ENCODE results near the gene TAF5L.
A peak's percentile ranks its signal among the peaks of the same experiment; 100 is the strongest.
"Not testable (repeated sequence)": the region's sequence is repeated elsewhere in the genome, so short reads cannot be mapped to it uniquely, and the experiment has no call there.

TAF5L gene

DNA sequence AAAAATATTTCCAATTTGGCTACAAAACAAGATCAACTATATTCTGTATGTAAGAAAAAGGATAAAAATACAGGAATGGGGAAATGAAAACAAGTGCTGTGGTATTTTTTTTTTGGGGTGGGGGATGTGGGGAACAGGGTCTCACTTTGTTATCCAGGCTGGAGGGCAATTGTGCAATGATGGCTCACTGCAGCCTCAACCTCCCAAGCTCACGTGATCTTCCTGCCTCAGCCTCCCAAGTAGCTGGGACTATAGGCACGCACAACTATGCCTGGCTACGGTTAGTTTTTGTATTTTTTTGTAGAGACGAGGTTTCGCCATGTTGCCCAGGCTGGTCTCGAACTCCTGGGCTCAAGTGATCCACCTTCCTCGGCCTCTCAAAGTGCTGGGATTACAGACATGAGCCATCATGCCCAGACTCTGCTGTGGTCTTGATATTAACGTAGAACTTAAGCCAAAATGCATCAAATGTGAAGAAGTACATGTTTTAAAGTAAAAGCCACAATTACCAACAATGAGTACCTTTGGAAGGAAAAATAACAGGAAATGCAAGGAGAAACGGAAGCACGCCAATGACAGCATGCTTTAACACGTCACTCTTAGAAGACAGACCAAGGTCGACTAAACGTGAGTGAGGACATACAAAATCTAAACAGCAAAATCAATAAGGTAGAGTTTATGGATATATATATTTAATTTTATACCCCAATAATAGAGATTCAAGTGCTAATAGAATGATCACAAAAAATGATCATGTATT, 58.6 kb downstream of the TAF5L start:
- H3K27ac ChIP-seq (ENCODE audit: low read length): no peak overlapping the region
- H3K27me3 ChIP-seq (ENCODE audit: control insufficient read depth in 1 of 2, insufficient read depth in 2 of 2, low read length in 2 of 2): no peaks in the 10 kb centered on the region
- peaks cover 7% of the 10 kb centered on the region for H3K4me1 ChIP-seq (ENCODE audit: control insufficient read depth, insufficient read depth, low read length)
- no peaks in the 10 kb centered on the region for H3K36me3 ChIP-seq (ENCODE audit: control insufficient read depth in 2 of 2, insufficient read depth in 2 of 2, low read length in 2 of 2)
- no peak overlapping the region for H3K9ac ChIP-seq (ENCODE audit: low read length in 2 of 2)
- no peaks in the 10 kb centered on the region for H3K9me3 ChIP-seq (ENCODE audit: control insufficient read depth in 2 of 2, low read length in 2 of 2)
- no peak overlapping the region for H3K4me3 ChIP-seq (ENCODE audit: low read length in 2 of 2)

DNA sequence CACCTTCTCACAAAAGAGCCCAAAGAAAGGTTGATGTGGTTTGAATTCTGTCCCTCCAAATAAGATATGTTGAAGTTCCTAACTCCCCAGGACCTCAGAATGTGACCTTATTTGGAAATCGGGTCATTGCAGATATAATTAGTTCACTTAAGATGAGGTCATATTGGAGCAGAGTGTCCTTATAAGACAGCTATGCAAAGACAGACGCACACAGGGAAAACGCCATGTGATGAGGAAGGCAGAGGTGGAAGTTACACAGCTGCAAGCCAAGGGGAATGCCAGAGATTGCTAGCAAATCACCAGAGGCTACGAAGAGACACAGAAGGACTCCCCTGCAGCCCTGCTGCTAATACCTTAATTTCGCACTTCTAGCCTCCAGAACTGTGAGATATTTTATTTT, 62.2 kb downstream of the TAF5L start:
- no peaks in the 10 kb centered on the region for H3K9me3 ChIP-seq (ENCODE audit: control insufficient read depth in 2 of 2, low read length in 2 of 2)
- H3K4me3 ChIP-seq (ENCODE audit: low read length in 2 of 2): peak overlapping the region in 1 of 2 donors; percentile 58
- peaks cover 11% of the 10 kb centered on the region for H3K4me1 ChIP-seq (ENCODE audit: control insufficient read depth, insufficient read depth, low read length)
- H3K9ac ChIP-seq (ENCODE audit: low read length in 2 of 2): peak overlapping the region; percentile 84 to 85
- peak overlapping the region; percentile 98 for H3K27ac ChIP-seq (ENCODE audit: low read length)
- H3K27me3 ChIP-seq (ENCODE audit: control insufficient read depth in 1 of 2, insufficient read depth in 2 of 2, low read length in 2 of 2): no peaks in the 10 kb centered on the region
- H3K36me3 ChIP-seq (ENCODE audit: control insufficient read depth in 2 of 2, insufficient read depth in 2 of 2, low read length in 2 of 2): no peaks in the 10 kb centered on the region

DNA sequence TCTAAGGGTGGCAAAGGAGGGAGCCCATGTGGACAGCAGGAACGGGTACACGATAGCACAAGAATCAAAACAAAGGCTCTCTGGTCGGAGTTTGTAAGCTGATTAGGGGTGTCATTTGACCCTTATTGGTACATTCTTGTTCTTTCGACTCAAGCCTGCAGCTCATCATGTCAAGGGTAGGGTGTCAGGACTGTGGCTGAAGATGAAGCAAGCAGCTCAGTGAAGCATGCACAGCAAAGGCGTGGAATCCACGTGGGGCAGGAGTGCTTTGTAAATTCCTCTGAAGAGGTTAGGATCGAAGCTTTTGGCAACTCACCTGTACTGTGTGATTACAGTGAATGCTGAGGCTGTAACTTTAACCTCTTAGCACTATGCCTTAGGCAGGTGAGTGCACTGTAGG, 62.7 kb downstream of the TAF5L start:
- Histone ChIP-seq H3K27ac (ENCODE audit: low read length) (peak overlapping the region; percentile 98), H3K4me1 (ENCODE audit: control insufficient read depth, insufficient read depth, low read length) (peaks cover 11% of the 10 kb centered on the region), H3K36me3 (ENCODE audit: control insufficient read depth in 2 of 2, insufficient read depth in 2 of 2, low read length in 2 of 2) (no peaks in the 10 kb centered on the region), H3K9me3 (ENCODE audit: control insufficient read depth in 2 of 2, low read length in 2 of 2) (no peaks in the 10 kb centered on the region), H3K4me3 (ENCODE audit: low read length in 2 of 2) (peak overlapping the region in 1 of 2 donors; percentile 58), H3K9ac (ENCODE audit: low read length in 2 of 2) (peak overlapping the region; percentile 84 to 85), H3K27me3 (ENCODE audit: control insufficient read depth in 1 of 2, insufficient read depth in 2 of 2, low read length in 2 of 2) (no peaks in the 10 kb centered on the region)

DNA sequence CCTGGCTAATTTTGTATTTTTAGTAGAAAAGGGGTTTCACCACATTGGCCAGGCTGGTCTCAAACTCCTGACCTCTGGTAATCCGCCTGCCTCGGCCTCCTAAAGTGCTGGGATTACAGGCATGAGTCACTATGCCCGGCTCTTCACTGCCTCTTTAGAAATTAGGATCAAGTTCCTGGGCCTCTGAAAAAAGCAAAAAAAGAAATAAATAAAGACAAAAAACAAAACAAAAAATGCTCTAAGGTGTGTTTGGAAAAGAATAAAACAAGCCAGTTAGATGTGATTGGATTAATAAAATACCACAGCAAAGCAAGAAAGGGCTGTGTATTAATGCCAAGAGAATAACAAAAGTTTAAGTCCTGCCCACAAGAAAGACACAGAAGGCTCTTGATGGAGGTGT, 63.2 kb downstream of the TAF5L start:
- H3K4me3 ChIP-seq (ENCODE audit: low read length in 2 of 2): no peak overlapping the region
- no peaks in the 10 kb centered on the region for H3K27me3 ChIP-seq (ENCODE audit: control insufficient read depth in 1 of 2, insufficient read depth in 2 of 2, low read length in 2 of 2)
- no peaks in the 10 kb centered on the region for H3K9me3 ChIP-seq (ENCODE audit: control insufficient read depth in 2 of 2, low read length in 2 of 2)
- peak overlapping the region; percentile 84 to 85 for H3K9ac ChIP-seq (ENCODE audit: low read length in 2 of 2)
- H3K4me1 ChIP-seq (ENCODE audit: control insufficient read depth, insufficient read depth, low read length): peaks cover 11% of the 10 kb centered on the region
- H3K27ac ChIP-seq (ENCODE audit: low read length): peak overlapping the region; percentile 98
- H3K36me3 ChIP-seq (ENCODE audit: control insufficient read depth in 2 of 2, insufficient read depth in 2 of 2, low read length in 2 of 2): no peaks in the 10 kb centered on the region

DNA sequence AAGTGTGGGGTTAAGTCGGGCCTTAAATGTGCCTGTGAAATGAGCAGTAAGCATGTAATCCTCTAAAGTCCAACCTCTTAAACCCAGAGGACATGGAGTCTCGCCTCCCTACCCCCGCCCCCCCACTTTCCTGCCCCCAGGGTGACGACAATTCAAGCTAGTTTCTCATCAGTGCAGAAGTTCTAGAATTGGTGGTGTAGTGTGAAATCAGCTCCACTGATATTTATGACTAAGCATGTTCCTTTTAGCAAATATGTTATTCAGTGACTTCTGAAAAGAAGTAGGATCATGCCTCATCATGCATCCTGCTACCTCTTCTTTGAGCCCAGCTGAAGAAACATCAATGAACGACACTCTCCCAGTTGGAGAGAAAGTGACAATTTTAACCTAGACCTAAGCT, 64.8 kb downstream of the TAF5L start:
- H3K27me3 ChIP-seq (ENCODE audit: control insufficient read depth in 1 of 2, insufficient read depth in 2 of 2, low read length in 2 of 2): no peaks in the 10 kb centered on the region

DNA sequence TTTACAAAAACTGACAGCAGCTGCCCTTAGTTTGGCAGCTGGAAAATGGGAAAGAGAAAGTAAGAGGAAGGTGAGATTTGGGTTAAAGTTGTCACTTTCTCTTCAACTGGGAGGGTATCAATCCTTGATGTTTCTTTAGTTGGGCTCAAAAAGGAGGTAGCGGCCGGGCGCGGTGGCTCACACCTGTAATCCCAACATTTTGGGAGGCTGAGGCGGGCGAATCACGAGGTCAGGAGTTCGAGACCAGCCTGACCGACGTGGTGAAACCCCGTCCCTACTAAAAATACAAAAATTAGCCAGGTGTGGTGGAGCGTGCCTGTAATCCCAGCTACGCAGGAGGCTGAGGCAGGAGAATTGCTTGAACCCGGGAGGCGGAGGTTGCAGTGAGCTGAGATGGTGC, 65.8 kb downstream of the TAF5L start:
- H3K4me1 ChIP-seq (ENCODE audit: control insufficient read depth, insufficient read depth, low read length): peaks cover 26% of the 10 kb centered on the region
- not testable (repeated sequence) for H3K4me3 ChIP-seq (ENCODE audit: low read length in 2 of 2); H3K9me3 ChIP-seq (ENCODE audit: control insufficient read depth in 2 of 2, low read length in 2 of 2); H3K36me3 ChIP-seq (ENCODE audit: control insufficient read depth in 2 of 2, insufficient read depth in 2 of 2, low read length in 2 of 2); H3K27me3 ChIP-seq (ENCODE audit: control insufficient read depth in 1 of 2, insufficient read depth in 2 of 2, low read length in 2 of 2); H3K9ac ChIP-seq (ENCODE audit: low read length in 2 of 2); H3K27ac ChIP-seq (ENCODE audit: low read length)

More for the DNA sequence above, 64.8 kb downstream of the TAF5L start:
- H3K4me1 ChIP-seq (ENCODE audit: control insufficient read depth, insufficient read depth, low read length): peaks cover 23% of the 10 kb centered on the region
- H3K27ac ChIP-seq (ENCODE audit: low read length): peak overlapping the region; percentile 33
- no peak overlapping the region for H3K9ac ChIP-seq (ENCODE audit: low read length in 2 of 2)
- H3K4me3 ChIP-seq (ENCODE audit: low read length in 2 of 2): no peak overlapping the region
- H3K9me3 ChIP-seq (ENCODE audit: control insufficient read depth in 2 of 2, low read length in 2 of 2): no peaks in the 10 kb centered on the region
- H3K36me3 ChIP-seq (ENCODE audit: control insufficient read depth in 2 of 2, insufficient read depth in 2 of 2, low read length in 2 of 2): no peaks in the 10 kb centered on the region

DNA sequence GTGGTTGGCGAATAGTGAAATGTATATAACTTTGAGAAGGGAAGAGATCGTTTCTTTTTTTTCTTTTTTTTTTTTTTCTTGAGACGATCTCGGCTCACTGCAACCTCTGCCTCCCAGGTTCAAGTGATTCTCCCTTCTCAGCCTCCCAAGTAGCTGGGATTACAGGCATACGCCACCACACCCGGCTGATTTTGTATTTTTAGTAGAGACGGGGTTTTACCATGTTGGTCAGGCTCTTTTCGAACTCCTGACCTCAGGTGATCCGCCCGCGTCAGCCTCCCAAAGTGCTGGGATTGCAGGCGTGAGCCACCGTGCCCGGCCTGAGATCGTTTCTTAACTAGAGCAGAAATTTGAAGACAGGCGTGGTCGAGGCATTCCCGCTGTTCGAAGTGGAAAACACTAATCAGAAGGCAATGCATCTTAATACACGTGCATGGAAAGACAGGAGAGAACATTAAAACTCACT, 66.6 kb downstream of the TAF5L start:
- not testable (repeated sequence) for H3K36me3 ChIP-seq (ENCODE audit: control insufficient read depth in 2 of 2, insufficient read depth in 2 of 2, low read length in 2 of 2); H3K27me3 ChIP-seq (ENCODE audit: control insufficient read depth in 1 of 2, insufficient read depth in 2 of 2, low read length in 2 of 2); H3K9me3 ChIP-seq (ENCODE audit: control insufficient read depth in 2 of 2, low read length in 2 of 2)
- Histone ChIP-seq H3K9ac (ENCODE audit: low read length in 2 of 2) (peak overlapping the region; percentile 59 to 73), H3K4me3 (ENCODE audit: low read length in 2 of 2) (peak overlapping the region; percentile 64 to 85), H3K4me1 (ENCODE audit: control insufficient read depth, insufficient read depth, low read length) (peaks cover 32% of the 10 kb centered on the region), H3K27ac (ENCODE audit: low read length) (peak overlapping the region; percentile 76)

DNA sequence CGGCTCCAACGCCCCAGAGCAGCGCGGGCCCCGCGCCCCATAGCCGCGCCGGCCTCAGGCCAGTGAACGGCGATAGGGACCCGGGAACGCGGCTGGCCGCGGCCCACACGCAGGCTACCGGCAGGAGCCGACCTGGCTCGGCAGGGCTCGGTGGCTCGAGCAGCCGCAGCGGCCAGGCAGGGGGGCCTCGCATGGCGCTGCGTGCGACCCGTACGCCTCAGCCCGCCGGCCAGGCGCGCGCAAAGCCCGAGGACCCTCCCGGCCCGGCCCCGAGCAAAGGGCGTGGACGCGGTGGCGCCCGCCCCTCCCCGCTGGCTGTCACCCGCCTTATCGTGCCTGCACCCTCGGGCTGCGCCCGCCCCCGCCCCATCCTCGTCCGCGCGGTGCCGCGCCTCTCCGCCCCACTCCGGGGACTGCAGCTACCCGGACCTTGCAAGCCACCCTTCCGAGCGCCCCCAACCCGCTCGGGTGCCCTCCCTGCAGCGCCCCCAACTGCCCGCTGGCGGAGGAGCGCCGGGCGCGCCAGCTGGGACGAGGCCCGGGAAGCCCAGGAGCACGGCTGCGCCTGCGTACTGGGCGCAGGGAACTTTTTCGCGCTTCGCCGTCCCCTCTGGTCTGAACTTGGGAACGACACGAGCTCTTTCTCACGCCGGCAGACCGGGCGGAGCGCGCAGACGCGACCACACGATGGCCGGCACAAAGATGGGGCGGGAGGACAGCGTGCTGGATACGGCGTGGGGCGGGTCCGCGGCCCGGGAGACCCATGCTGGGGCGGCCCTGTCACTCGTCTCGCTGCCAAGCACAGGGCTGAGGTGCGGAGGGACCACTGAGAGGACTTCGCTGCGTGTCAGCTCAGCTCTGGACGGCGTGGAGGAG, 67.2 kb downstream of the TAF5L start, which contains the start of gene ABCB10:
ABCB10 (minus strand) TSS at position 248 of the 876 bp plus-strand sequence; CDS start at position 193, 55 bp downstream.
- peak within 1 kb of the TSS; percentile 76 for H3K27ac ChIP-seq (ENCODE audit: low read length)
- peaks cover 38% of the 10 kb centered on the region for H3K4me1 ChIP-seq (ENCODE audit: control insufficient read depth, insufficient read depth, low read length)
- peak within 1 kb of the TSS; percentile 76 to 85 for H3K4me3 ChIP-seq (ENCODE audit: low read length in 2 of 2)
- H3K27me3 ChIP-seq (ENCODE audit: control insufficient read depth in 1 of 2, insufficient read depth in 2 of 2, low read length in 2 of 2): no peaks in the 10 kb centered on the region
- H3K36me3 ChIP-seq (ENCODE audit: control insufficient read depth in 2 of 2, insufficient read depth in 2 of 2, low read length in 2 of 2): no peaks in the 10 kb centered on the region
- no peaks in the 10 kb centered on the region for H3K9me3 ChIP-seq (ENCODE audit: control insufficient read depth in 2 of 2, low read length in 2 of 2)
- peak within 1 kb of the TSS; percentile 65 to 84 for H3K9ac ChIP-seq (ENCODE audit: low read length in 2 of 2)

DNA sequence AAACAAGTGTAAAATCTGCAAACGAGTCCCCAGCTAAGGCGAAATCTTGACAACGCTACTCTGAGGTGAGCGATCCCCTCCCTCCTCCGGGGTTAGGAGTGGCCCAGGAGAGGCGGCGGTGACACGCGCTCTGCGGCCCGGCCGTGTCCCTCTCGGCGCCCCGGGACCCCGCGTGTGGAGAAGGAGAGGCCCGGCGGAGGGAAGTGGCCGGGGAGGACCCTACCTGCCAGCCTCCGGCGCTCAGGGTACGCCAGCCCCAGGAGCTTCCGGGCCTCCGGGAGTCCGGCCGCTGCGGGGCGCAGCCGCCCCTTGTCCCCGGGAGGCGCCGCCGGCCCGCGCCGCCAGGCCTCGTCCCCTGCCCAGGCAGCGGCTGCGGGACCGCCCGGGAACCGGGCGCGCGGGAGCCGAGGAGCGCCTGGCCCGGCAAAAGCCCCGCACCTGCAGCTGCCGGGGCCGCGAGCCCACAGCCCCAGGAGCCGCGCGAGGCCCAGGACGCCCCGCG, 68.0 kb downstream of the TAF5L start:
- Histone ChIP-seq H3K9ac (ENCODE audit: low read length in 2 of 2) (peak overlapping the region; percentile 65 to 84), H3K4me1 (ENCODE audit: control insufficient read depth, insufficient read depth, low read length) (peaks cover 33% of the 10 kb centered on the region)

DNA sequence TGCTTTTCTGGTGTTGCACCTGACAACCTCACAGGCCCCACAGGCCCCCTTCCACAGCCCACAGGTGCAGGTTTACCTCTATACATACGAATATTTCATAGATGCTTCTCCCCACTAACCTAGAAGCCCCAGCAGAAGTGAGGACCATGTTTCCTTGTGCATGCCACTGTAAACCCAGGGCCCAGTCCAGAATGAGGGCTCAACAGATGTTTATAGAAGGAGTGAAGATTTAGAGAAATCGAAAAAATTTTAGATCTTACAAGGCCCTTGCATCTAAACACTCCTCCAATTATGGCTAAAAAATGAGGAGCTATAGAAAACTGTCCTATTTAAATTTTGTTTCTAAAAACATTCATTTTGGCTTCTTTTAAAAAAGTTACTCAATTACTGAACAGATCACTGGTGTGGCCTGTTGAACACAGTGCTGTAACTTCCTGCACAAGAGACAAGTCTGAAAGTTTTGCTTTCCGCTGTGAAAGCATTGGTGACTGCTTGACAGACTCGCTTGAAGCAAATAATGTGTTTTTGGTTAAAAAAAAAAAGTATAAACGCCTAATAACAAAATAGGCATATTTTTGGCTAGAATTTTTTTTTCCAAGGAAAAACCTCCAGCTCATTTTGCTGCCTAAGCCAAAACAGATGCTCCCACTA, 68.6 kb downstream of the TAF5L start:
- Histone ChIP-seq H3K4me1 (ENCODE audit: control insufficient read depth, insufficient read depth, low read length) (peaks cover 31% of the 10 kb centered on the region), H3K4me3 (ENCODE audit: low read length in 2 of 2) (peak overlapping the region; percentile 76 to 85), H3K9ac (ENCODE audit: low read length in 2 of 2) (peak overlapping the region; percentile 65 to 84), H3K27me3 (ENCODE audit: control insufficient read depth in 1 of 2, insufficient read depth in 2 of 2, low read length in 2 of 2) (no peaks in the 10 kb centered on the region), H3K9me3 (ENCODE audit: control insufficient read depth in 2 of 2, low read length in 2 of 2) (no peaks in the 10 kb centered on the region), H3K27ac (ENCODE audit: low read length) (no peak overlapping the region), H3K36me3 (ENCODE audit: control insufficient read depth in 2 of 2, insufficient read depth in 2 of 2, low read length in 2 of 2) (no peaks in the 10 kb centered on the region)

More for the DNA sequence above, 68.0 kb downstream of the TAF5L start:
- Histone ChIP-seq H3K36me3 (ENCODE audit: control insufficient read depth in 2 of 2, insufficient read depth in 2 of 2, low read length in 2 of 2) (no peaks in the 10 kb centered on the region), H3K4me3 (ENCODE audit: low read length in 2 of 2) (peak overlapping the region; percentile 76 to 85), H3K27me3 (ENCODE audit: control insufficient read depth in 1 of 2, insufficient read depth in 2 of 2, low read length in 2 of 2) (no peaks in the 10 kb centered on the region), H3K9me3 (ENCODE audit: control insufficient read depth in 2 of 2, low read length in 2 of 2) (no peaks in the 10 kb centered on the region), H3K27ac (ENCODE audit: low read length) (peak overlapping the region; percentile 76)
